ENCODE data around the gene NPHP3.

NPHP3 gene, protein sequence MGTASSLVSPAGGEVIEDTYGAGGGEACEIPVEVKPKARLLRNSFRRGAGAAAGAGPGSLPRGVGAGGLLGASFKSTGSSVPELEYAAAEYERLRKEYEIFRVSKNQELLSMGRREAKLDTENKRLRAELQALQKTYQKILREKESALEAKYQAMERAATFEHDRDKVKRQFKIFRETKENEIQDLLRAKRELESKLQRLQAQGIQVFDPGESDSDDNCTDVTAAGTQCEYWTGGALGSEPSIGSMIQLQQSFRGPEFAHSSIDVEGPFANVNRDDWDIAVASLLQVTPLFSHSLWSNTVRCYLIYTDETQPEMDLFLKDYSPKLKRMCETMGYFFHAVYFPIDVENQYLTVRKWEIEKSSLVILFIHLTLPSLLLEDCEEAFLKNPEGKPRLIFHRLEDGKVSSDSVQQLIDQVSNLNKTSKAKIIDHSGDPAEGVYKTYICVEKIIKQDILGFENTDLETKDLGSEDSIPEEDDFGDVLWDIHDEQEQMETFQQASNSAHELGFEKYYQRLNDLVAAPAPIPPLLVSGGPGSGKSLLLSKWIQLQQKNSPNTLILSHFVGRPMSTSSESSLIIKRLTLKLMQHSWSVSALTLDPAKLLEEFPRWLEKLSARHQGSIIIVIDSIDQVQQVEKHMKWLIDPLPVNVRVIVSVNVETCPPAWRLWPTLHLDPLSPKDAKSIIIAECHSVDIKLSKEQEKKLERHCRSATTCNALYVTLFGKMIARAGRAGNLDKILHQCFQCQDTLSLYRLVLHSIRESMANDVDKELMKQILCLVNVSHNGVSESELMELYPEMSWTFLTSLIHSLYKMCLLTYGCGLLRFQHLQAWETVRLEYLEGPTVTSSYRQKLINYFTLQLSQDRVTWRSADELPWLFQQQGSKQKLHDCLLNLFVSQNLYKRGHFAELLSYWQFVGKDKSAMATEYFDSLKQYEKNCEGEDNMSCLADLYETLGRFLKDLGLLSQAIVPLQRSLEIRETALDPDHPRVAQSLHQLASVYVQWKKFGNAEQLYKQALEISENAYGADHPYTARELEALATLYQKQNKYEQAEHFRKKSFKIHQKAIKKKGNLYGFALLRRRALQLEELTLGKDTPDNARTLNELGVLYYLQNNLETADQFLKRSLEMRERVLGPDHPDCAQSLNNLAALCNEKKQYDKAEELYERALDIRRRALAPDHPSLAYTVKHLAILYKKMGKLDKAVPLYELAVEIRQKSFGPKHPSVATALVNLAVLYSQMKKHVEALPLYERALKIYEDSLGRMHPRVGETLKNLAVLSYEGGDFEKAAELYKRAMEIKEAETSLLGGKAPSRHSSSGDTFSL (N-terminal part only)

DNA sequence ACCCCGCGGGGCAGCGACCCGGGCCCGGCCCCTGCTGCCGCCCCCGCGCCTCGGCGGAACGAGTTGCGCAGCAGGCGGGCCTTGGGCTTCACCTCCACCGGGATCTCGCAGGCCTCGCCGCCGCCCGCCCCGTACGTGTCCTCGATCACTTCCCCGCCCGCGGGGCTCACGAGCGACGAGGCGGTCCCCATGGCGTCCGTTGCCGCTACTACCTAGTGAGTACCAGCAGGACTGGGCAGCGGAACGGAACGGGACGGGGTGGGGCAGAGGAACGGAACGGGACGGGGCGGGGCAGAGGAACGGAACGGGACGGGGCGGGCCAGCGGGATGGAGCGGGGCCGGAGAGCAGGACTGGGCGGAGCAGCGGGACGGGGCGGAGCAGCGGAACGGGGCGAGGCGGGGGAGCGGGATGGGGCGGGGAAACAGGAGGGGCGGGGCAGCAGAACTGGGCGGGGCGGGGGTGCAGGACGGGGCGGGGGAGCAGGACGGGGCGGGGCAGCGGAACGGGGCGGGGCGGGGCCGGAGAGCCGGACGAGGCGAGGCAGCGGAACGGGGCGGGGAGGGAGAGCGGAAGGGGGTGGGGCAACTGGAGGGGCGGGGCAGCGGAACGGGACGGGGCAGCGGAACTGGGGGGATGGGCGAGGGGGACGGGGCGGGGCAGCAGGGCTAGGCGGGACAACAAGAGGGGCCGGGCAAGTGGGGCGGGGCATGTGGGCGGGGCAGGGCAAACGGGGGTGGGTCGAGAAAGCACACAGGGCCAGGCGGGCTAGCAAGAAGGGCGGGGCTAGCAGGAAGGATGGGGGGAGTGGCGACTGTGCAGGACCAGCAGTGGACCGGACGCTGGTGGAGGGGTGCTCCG lies at the start of gene NPHP3:
TSS of gene NPHP3 (minus strand) at position 245 of the 859 bp plus-strand sequence. CDS start at position 191, 54 bp downstream.
- H3K4me3 ChIP-seq (ENCODE audit: insufficient read depth, low read length, poor library complexity, severe bottlenecking), result peak within 1 kb of the TSS; percentile 94
- peak within 1 kb of the TSS; percentile 96 for H2AFZ ChIP-seq (ENCODE audit: low read depth, low read length, severe bottlenecking)
- no peaks in the 10 kb centered on the region for H3K27me3 ChIP-seq (ENCODE audit: low read length)
- H3K9me3 ChIP-seq (ENCODE audit: insufficient read depth, low read length), result no peaks in the 10 kb centered on the region
- H3K36me3 ChIP-seq (ENCODE audit: low read length), result no peaks in the 10 kb centered on the region
- H3F3A ChIP-seq (ENCODE audit: insufficient read depth), result peaks cover 12% of the 10 kb centered on the region; the same call in 1 of the 2 replicates
- no peaks in the 10 kb centered on the region for H3K79me2 ChIP-seq (ENCODE audit: insufficient read depth, low read length)
- H4K20me1 ChIP-seq (ENCODE audit: low read depth, low read length), result no peaks in the 10 kb centered on the region
- H3K9me2 ChIP-seq (replicated peaks; ENCODE audit: insufficient read depth, low read length), result no peaks in the 10 kb centered on the region
- H3K4me2 ChIP-seq (ENCODE audit: low read depth, low read length, poor library complexity, severe bottlenecking), result peak within 1 kb of the TSS; percentile 98
- TF ChIP-seq EZH2phosphoT487 (conservative IDR thresholded peaks at IDR 0.05; ENCODE audit: low read length), result no peak
- TF ChIP-seq, protein P1, sequence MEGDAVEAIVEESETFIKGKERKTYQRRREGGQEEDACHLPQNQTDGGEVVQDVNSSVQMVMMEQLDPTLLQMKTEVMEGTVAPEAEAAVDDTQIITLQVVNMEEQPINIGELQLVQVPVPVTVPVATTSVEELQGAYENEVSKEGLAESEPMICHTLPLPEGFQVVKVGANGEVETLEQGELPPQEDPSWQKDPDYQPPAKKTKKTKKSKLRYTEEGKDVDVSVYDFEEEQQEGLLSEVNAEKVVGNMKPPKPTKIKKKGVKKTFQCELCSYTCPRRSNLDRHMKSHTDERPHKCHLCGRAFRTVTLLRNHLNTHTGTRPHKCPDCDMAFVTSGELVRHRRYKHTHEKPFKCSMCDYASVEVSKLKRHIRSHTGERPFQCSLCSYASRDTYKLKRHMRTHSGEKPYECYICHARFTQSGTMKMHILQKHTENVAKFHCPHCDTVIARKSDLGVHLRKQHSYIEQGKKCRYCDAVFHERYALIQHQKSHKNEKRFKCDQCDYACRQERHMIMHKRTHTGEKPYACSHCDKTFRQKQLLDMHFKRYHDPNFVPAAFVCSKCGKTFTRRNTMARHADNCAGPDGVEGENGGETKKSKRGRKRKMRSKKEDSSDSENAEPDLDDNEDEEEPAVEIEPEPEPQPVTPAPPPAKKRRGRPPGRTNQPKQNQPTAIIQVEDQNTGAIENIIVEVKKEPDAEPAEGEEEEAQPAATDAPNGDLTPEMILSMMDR (IDR thresholded peaks at IDR 0.05; ENCODE audit: insufficient read depth, low read length, poor library complexity, severe bottlenecking), result no peak
- H3K27ac ChIP-seq (ENCODE audit: low read depth, low read length), result no peak within 1 kb of the TSS
- H3K9ac ChIP-seq (ENCODE audit: low read length), result peak within 1 kb of the TSS; percentile 72

DNA sequence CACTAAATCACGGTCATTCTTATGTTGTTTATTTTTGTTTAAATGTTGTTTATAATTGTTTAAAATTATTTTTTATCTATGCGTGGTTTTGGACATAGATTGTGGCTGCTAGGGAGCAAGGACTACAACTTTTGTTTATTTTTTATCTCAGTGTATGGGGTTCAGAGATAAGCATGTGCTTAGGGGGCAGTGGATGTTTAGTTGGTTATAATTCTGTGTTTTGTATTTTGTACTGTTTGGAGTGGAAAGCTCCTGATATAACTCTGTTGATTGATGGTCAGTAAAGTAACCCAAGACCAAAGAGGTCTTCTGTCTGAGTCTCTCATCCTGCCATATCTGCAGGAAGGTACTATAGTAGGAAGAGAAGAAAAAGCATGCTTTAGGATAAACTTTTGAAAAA lies 36.5 kb upstream of the NPHP3 start:
- H4K20me1 ChIP-seq (ENCODE audit: low read depth, low read length), result no peaks in the 10 kb centered on the region
- no peaks in the 10 kb centered on the region for H3K9me2 ChIP-seq (replicated peaks; ENCODE audit: insufficient read depth, low read length)
- H3F3A ChIP-seq (ENCODE audit: insufficient read depth), result no peaks in the 10 kb centered on the region
- H2AFZ ChIP-seq (ENCODE audit: low read depth, low read length, severe bottlenecking), result no peak overlapping the region
- no peak overlapping the region for H3K27ac ChIP-seq (ENCODE audit: low read depth, low read length)
- H3K4me3 ChIP-seq (ENCODE audit: insufficient read depth, low read length, poor library complexity, severe bottlenecking), result no peak overlapping the region
- no peaks in the 10 kb centered on the region for H3K27me3 ChIP-seq (ENCODE audit: low read length)
- no peak for TF ChIP-seq EZH2phosphoT487 (conservative IDR thresholded peaks at IDR 0.05; ENCODE audit: low read length)
- TF ChIP-seq, protein P1 (IDR thresholded peaks at IDR 0.05; ENCODE audit: insufficient read depth, low read length, poor library complexity, severe bottlenecking), result no peak
- H3K9me3 ChIP-seq (ENCODE audit: insufficient read depth, low read length), result no peaks in the 10 kb centered on the region
- H3K9ac ChIP-seq (ENCODE audit: low read length), result no peak overlapping the region
- no peaks in the 10 kb centered on the region for H3K36me3 ChIP-seq (ENCODE audit: low read length)
- no peak overlapping the region for H3K4me2 ChIP-seq (ENCODE audit: low read depth, low read length, poor library complexity, severe bottlenecking)
- no peaks in the 10 kb centered on the region for H3K79me2 ChIP-seq (ENCODE audit: insufficient read depth, low read length)

All from SU-DHL-6 (cell line).